ENCODE measurements around the gene MYOCD.

MYOCD gene

GRCh38 chr17:12642034-12642433, 23.7 kb upstream of the MYOCD start:
- DNase-seq, result no peak

DNA sequence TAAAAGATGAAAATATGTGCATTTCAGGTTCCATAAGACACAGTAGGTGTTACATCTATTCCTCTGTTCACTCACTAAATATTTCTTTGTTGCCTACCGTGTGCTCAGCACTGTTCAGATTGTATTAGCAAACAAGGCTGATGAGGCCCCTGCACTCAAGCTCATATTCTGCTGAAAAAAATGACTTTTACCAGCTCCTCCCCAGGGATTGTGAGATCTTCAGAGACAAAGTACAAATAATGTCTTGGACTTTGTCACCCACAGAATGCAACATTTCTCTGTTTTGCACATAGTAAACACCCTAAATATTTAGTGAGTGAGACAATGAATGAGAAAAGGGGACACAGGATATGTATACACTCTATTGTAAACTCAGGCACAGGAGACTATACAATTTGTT, 21.9 kb upstream of the MYOCD start:
- DNase-seq, result no peak

DNA sequence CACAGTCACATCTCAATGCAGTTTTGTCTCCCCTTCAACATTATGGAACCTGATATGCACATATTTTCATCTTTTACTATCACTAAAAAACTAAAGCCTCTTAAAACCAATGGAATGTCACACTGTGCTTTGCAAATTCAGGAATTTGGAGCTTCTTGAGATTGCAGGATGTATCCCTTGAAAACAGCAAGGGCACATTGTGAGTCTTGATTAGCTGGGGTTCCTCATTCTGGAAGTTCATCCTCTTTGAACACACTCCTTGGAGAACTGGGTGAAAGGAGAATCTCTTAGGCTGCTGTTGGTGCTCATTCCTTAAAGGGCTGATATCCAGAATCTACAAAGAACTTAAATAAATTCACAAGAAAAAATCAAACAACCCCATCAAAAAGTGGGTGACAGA, 21.1 kb upstream of the MYOCD start:
- no peak for DNase-seq

- no peak for DNase-seq
Observed at GRCh38 chr17:12646761-12647422, 18.8 kb upstream of the MYOCD start.

DNA sequence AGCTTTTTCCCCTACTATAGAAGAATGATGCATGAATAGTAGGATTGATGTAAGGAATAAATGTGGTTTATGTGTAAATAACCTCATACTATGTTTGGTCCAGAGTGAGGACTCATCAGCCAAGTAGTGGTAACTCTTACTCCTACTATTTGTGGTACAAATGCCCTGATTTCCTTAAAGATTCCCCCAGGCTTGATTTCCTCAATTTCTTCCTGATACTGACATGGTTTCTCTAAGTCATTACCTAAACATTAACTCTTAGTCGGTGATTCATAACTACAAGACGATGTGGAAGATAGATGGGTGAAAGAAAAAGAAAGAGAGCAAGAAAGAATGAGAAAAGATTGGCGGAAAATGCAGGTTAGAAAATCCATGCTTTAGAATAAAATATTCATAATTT, 17.2 kb upstream of the MYOCD start:
- no peak for DNase-seq

- DNase-seq, result no peak
Observed at GRCh38 chr17:12655936-12656335, 9.8 kb upstream of the MYOCD start.

DNA sequence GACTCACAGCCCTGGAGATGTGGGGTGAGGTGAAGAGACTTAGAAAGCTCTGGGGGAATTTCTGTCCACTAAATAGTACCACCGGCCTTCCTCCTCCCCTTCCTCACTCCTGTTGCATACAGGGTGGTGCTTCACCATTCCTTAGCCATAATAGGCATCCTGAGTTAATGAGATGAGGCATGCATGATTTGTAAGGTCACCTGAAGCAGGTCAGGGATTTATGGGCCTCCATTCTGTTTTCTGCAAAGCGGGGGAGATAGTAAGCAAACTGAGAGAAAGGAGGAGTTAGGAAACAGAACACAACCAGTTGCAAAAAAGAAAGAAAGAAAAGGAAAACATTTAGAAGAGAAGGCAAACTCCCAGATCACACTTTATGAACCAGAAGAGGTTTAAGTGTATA, 9.3 kb upstream of the MYOCD start:
- no peak for DNase-seq

DNA sequence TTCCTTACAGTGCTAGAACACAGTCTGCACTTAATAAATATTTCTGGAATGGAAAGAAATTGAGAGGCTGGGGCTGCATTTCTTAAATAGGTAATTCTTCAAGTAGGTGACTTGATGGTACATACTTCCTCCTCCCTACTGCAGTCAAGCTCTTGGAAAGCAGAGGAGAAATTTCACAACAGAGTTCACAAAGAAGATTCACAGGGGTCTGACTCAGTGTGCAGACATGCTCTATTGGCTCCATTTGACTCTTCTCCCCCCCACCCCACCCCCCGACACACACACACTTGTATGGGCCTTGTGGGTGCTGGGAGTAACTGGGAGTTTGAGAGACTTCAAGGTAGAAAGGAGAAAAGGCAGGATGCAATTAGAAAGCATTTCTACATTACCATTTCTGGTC, 6.2 kb upstream of the MYOCD start:
- DNase-seq, result no peak

- DNase-seq, result no peak
Observed at GRCh38 chr17:12664252-12664651, 1.4 kb upstream of the MYOCD start.

- no peak for DNase-seq
Observed at GRCh38 chr17:12664894-12665262, 812 bp upstream of the MYOCD start.

DNA sequence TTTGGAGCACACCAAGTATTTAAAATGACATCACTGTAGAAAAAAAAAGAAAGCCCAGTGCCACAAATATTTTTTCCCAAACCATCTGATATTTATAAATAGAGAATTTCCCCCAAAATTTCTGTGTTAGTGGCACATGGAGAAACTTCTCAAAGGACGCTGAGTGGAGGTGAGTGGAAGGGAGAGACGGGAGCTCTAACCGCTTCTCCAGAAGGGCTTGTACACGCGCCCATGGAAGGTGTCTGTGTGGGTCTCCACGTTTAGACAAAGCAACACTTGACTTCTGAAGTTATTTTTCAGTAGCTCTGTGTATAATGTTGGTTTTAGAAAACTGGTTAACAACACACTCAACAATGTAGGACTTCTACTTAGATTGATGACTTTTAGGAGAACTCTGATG, 1.0 kb downstream of the MYOCD start:
- DNase-seq, result no peak

DNA sequence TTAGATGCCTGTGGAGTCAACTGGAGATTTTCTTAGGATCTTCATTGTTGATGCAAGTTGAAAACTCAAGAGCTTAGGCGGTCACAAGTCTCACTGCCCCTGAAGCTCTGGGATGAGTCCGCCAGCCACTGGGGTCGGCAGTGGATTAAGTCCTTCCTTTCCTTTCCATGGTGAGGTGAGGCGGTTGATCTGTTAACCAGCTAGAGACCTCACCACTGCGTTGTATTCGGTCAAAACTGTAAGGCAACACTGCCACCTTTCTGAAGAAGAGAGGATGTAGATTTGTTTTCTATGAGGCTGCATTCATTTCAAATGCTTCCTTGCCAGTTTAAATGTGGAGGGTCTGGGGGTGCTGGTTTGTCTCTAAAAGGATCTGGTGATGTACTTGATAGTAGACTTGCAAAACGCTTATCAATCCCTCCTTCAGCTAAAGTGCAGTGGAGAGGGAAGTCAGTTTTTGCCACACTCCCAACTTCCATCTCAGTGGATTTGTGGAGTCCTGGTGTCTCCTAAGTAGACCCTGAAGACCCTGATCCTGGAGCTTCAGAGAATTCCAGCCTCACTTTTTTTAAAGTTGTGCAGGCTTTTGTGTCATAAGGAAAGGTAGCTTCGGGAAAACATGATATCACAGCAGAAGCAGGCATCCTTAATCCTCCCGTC, 1.7 kb downstream of the MYOCD start:
- DNase-seq, result no peak

GRCh38 chr17:12671906-12672305, 6.2 kb downstream of the MYOCD start:
- no peak for DNase-seq

DNA sequence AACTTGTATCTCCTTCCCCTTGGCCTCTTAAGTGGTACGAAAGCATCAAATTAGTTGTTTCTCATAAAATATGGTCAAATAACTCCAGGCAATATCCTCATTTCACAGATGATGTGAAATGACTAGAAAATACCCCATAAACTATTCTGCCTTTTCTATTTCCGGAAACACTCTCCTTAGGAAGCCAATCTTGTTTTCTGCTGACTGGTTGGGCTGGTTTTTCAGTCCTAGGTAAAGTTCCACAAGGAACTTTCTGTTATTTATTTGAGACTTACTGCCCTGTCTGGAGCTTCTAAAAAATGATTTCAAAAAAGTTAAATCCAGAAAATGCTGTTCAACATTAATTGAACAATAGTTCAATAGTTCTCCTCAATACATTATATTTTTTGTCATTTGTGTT, 7.3 kb downstream of the MYOCD start:
- DNase-seq, result no peak

GRCh38 chr17:12673788-12674187, 8.1 kb downstream of the MYOCD start:
- no peak for DNase-seq

GRCh38 chr17:12680407-12680897, 14.8 kb downstream of the MYOCD start:
- DNase-seq, result peak; percentile 18

DNA sequence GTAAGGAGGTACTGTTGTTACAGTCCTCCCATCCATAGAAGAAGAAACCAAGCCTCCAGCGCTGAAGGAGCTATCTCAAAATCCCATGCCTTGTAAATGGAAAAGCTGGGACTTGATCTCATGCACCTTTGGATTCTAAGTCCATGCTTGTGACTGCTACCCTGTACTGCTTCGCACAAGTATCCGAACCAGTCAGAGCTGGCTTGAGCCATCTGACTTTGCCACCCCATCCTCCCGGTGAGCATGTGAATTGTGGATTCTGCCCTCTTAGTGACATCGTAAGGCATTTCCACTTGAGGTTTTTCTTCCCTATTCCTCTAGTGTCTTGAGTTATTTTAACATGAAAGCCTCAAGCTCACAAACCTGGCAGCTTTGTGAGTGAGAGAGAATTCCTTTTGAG, 15.3 kb downstream of the MYOCD start:
- no peak for DNase-seq

DNA sequence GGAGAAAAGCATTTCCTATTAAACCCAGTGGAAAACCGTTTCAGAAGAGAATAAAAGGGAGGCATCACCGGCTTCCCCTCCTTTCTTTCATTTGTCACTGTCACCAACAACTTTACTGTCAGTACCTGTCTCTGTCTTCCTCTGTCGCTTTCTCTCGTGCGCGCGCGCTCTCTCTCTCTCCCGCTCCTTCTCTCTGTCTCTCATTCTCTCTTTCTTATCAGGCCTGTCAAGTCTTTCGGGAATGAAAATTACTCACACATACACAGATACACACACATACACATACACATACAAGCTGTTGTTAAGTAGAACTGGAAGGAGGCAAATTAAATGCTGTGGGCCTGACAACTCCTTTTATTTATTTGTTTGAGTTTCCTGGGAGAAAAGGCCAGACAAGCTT, 17.6 kb downstream of the MYOCD start:
- no peak for DNase-seq

GRCh38 chr17:12686486-12686885, 20.8 kb downstream of the MYOCD start:
- DNase-seq, result no peak

GRCh38 chr17:12688382-12688781, 22.7 kb downstream of the MYOCD start:
- no peak for DNase-seq

GRCh38 chr17:12691173-12691572, 25.5 kb downstream of the MYOCD start:
- no peak for DNase-seq

DNA sequence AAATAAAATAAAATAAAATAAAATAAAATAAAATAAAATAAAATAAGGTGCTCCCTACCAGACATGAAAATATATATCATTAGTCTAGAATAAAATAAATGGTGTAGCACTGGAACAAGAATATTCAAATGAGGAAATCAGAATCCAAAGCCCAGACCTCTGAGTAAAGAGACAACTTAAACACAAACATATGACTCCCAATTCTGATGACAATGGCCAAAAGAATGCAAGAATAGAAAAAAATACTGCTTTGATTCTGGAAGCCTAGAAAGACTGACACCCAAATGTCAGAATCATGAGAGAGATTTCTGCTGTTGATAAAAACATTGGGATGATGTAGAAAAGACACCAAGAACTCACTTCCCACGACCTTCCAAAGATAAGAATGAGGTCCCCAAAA, 27.9 kb downstream of the MYOCD start:
- DNase-seq, result no peak

DNA sequence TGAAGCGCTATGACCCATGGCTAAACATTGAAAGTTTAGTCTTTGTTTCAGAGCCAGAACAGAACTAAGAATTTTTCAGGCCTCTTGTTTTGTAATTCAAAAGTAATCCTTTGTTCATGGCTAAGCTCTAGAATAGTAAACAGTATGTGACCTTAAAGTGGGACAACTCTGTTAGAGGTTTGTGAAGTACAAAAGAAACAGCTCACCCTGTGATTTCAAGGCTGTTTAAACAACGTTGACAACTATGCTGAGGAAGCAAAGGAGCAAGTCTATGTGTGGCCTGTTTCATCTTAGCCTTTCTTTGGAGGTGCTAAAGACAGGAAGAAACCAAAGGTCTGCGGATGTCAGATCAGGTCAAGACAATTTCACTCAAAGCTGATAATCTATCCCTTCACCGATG, 40.4 kb downstream of the MYOCD start:
- DNase-seq, result no peak

- no peak for DNase-seq
Observed at GRCh38 chr17:12709063-12709462, 43.4 kb downstream of the MYOCD start.

- no peak for DNase-seq
Observed at GRCh38 chr17:12712415-12712814, 46.7 kb downstream of the MYOCD start.
